Body of pancreas (tissue), 4 donors: ENCODE data around the gene BRD3.

Experiments used
- POLR2A ChIP-seq, 3 donors: fragments of 450-650 bp; IDR thresholded peaks; one replicate each; pipeline ENCODE4 v1.6.1; 2016; ENCODE audit warnings: antibody characterized with exemption in 3 of 3, mild to moderate bottlenecking in 2 of 3
- TF ChIP-seq, protein P1 (sequence below), 7 experiments: fragments of 450-650 bp in 4 of 7; fragments of 200-600 bp in 3 of 7; sonication (generic) in 3 of 7; IDR thresholded peaks; one replicate each; pipeline ENCODE4 v1.5.1; 2016 to 2019; ENCODE audit warnings: antibody characterized with exemption in 7 of 7

- TF ChIP-seq POLR2A (IDR thresholded peaks at IDR 0.05), result peak; percentile 2 to 52 (median 49)
- TF ChIP-seq, protein P1, sequence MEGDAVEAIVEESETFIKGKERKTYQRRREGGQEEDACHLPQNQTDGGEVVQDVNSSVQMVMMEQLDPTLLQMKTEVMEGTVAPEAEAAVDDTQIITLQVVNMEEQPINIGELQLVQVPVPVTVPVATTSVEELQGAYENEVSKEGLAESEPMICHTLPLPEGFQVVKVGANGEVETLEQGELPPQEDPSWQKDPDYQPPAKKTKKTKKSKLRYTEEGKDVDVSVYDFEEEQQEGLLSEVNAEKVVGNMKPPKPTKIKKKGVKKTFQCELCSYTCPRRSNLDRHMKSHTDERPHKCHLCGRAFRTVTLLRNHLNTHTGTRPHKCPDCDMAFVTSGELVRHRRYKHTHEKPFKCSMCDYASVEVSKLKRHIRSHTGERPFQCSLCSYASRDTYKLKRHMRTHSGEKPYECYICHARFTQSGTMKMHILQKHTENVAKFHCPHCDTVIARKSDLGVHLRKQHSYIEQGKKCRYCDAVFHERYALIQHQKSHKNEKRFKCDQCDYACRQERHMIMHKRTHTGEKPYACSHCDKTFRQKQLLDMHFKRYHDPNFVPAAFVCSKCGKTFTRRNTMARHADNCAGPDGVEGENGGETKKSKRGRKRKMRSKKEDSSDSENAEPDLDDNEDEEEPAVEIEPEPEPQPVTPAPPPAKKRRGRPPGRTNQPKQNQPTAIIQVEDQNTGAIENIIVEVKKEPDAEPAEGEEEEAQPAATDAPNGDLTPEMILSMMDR (IDR thresholded peaks at IDR 0.05), result peak in 1 of 7 experiments; percentile 10
Observed at GRCh38 chr9:134067904-134068743, at the start of gene BRD3.
